Activated T-helper 1 cell treated with Interleukin-2 at 50 U/mL for 16 hours (primary cell): ENCODE data around the gene OR52N5.

Experiments used
- DNase-seq: peaks from one replicate; pipeline ENCODE4 v3.0.0-alpha.2; 2020; ENCODE audit warnings: low read depth

The OR52N5 gene

GRCh38 chr11:5783255-5783654 is at the start of gene OR52N5:
OR52N5 (minus strand) TSS chr11:5783355; CDS start chr11:5778634, 4,721 bp downstream.
- no peak for DNase-seq

- no peak for DNase-seq
Observed at GRCh38 chr11:5831196-5831829, 48.2 kb upstream of the OR52N5 start.

GRCh38 chr11:5818245-5818886 is 35.2 kb upstream of the OR52N5 start:
- no peak for DNase-seq

- DNase-seq: no peak
Observed at GRCh38 chr11:5815534-5815933, 32.4 kb upstream of the OR52N5 start.

- no peak for DNase-seq
Observed at GRCh38 chr11:5809905-5810795, 27.0 kb upstream of the OR52N5 start.

GRCh38 chr11:5809122-5809519 is 26.0 kb upstream of the OR52N5 start:
- DNase-seq: no peak

- DNase-seq: peak; percentile 41
Observed at GRCh38 chr11:5808500-5809121, 25.5 kb upstream of the OR52N5 start, which contains the start of gene OR52N2. OR52N2 (plus strand) TSS chr11:5808924; CDS start chr11:5820336, 11,412 bp downstream.

GRCh38 chr11:5807580-5807979 is 24.4 kb upstream of the OR52N5 start:
- DNase-seq: no peak

- no peak for DNase-seq
Observed at GRCh38 chr11:5803982-5804381, 20.8 kb upstream of the OR52N5 start.

- no peak for DNase-seq
Observed at GRCh38 chr11:5796541-5796940, 13.4 kb upstream of the OR52N5 start.

GRCh38 chr11:5791165-5791564 is 8.0 kb upstream of the OR52N5 start, which contains the start of gene OR52N1:
OR52N1 (minus strand) TSS chr11:5791265; CDS start chr11:5788816, 2,449 bp downstream.
- DNase-seq: no peak

- no peak for DNase-seq
Observed at GRCh38 chr11:5767056-5767455, 16.1 kb downstream of the OR52N5 start.

GRCh38 chr11:5753943-5754342 is 29.2 kb downstream of the OR52N5 start, which contains the start of gene OR52N4:
OR52N4 (plus strand) TSS chr11:5754243; CDS start chr11:5754741, 498 bp downstream.
- DNase-seq: no peak

- no peak for DNase-seq
Observed at GRCh38 chr11:5749836-5750235, 33.3 kb downstream of the OR52N5 start.

- DNase-seq: no peak
Observed at GRCh38 chr11:5746614-5747013, 36.5 kb downstream of the OR52N5 start.

- DNase-seq: no peak
Observed at GRCh38 chr11:5738431-5738830, 44.7 kb downstream of the OR52N5 start.

GRCh38 chr11:5737670-5738392 is 45.3 kb downstream of the OR52N5 start:
- DNase-seq: no peak

GRCh38 chr11:5737091-5737490 is 46.1 kb downstream of the OR52N5 start:
- DNase-seq: no peak

GRCh38 chr11:5736396-5736795 is 46.8 kb downstream of the OR52N5 start, which contains the start of gene OR56B1:
OR56B1 (plus strand) TSS chr11:5736448; CDS start chr11:5736517, 69 bp downstream.
- no peak for DNase-seq

GRCh38 chr11:5727691-5728090 is 55.5 kb downstream of the OR52N5 start:
- DNase-seq: no peak

- DNase-seq: no peak
Observed at GRCh38 chr11:5726351-5726750, 56.8 kb downstream of the OR52N5 start.
